Measurements from ENCODE around the gene PLA1A. TPM values are rescaled to one million over a fixed set of nuclear protein-coding genes. Genes with fewer than 3 reads are reported as not detected.
A peak's percentile ranks its signal among the peaks of the same experiment; 100 is the strongest.

The PLA1A gene
- total RNA-seq, 1 donor from 2014 or later = 1.1 TPM

GRCh38 chr3:119665954-119666559 is 68.4 kb downstream of the PLA1A start:
- no peak for TF ChIP-seq CTCF (IDR thresholded peaks at IDR 0.05)
- CTCF ChIA-PET = interaction anchor here (1.0 kb wide), 1 partner anchor 15 kb away, joined by 5 read pairs; no protein-coding TSS in a partner anchor
- Mint-ChIP-seq H3K27ac (peak overlapping the region; percentile 75), H3K36me3 (ENCODE audit: low read depth) (peaks cover 40% of the 10 kb centered on the region), H3K4me3 (no peak overlapping the region), H3K27me3 (no peaks in the 10 kb centered on the region), H3K9me3 (no peaks in the 10 kb centered on the region), H3K4me1 (peaks cover 66% of the 10 kb centered on the region)
- ATAC-seq (ENCODE audit: low read depth) = no peak
- intact Hi-C loops (cut with micrococcal nuclease) = loop anchor here (1.0 kb wide), 2 partner anchors 11 to 28 kb away; partner anchors contain the start of gene COX17
- DNase-seq = no peak
- POLR2A ChIA-PET = interaction anchor here (0.6 to 4.1 kb wide), 5 partner anchors 10 to 122 kb away, joined by 3 to 20 read pairs (median 6); partner anchors contain the start of genes ADPRH, CD80 and COX17

DNA sequence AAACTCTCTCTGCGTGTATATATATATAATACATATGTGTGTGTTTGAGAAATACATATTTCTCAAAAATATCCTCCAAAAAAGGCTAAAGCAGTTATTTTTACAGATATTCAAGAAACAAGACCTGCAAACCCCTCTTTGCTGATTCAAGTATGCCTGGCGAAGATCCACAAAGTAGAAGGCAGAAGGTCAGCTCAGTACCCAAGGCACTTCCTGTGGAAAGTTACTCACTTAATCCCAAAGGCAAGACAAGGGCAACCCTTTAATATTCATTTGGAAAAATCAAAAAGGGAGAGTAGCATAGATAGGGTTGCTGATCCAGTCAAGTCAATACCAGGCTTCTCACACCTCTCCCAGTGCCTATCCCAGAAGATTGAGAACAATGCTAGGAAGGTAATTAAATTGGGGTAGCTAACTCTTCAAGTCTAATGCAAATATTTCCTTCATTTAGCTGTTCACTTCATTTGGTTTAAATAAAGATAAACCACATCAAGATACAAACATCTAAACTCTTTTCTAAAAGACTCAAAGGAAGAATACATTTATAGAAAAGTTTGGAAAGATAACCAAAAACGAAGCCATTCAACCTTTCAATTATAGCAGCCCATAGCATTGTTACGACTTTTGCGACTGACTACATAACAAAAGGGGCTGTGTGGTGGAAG is 72.4 kb downstream of the PLA1A start:
- ChIA-PET POLR2A (no interaction called here), CTCF (no interaction called here)
- H3K27me3 Mint-ChIP-seq = no peaks in the 10 kb centered on the region
- intact Hi-C loops (cut with micrococcal nuclease) = no loop called here
- H3K36me3 Mint-ChIP-seq (ENCODE audit: low read depth) = peaks cover 78% of the 10 kb centered on the region
- no peak overlapping the region for H3K4me3 Mint-ChIP-seq
- no peaks in the 10 kb centered on the region for H3K9me3 Mint-ChIP-seq
- ATAC-seq (ENCODE audit: low read depth) (no peak), DNase-seq (no peak)
- TF ChIP-seq CTCF (IDR thresholded peaks at IDR 0.05) = no peak
- peak overlapping the region; percentile 46 for H3K27ac Mint-ChIP-seq
- peaks cover 36% of the 10 kb centered on the region for H3K4me1 Mint-ChIP-seq

- no peak for TF ChIP-seq CTCF (IDR thresholded peaks at IDR 0.05)
- Mint-ChIP-seq H3K9me3 (no peaks in the 10 kb centered on the region), H3K27ac (no peak overlapping the region), H3K36me3 (ENCODE audit: low read depth) (peaks cover 82% of the 10 kb centered on the region), H3K4me3 (no peak overlapping the region), H3K4me1 (peaks cover 36% of the 10 kb centered on the region), H3K27me3 (no peaks in the 10 kb centered on the region)
- no peak for ATAC-seq (ENCODE audit: low read depth)
- intact Hi-C loops (cut with micrococcal nuclease) = no loop called here
- DNase-seq = no peak
- ChIA-PET CTCF (interaction anchor here (0.9 to 2.1 kb wide), 4 partner anchors 8 to 113 kb away, joined by 3 to 5 read pairs (median 4); partner anchors contain the start of gene CD80), POLR2A (interaction anchor here (0.8 to 1.6 kb wide), 6 partner anchors 9 to 175 kb away, joined by 3 to 9 read pairs (median 4); partner anchors contain the start of genes POPDC2 and TIMMDC1)
Measured at GRCh38 chr3:119672776-119673175, 75.1 kb downstream of the PLA1A start.

DNA sequence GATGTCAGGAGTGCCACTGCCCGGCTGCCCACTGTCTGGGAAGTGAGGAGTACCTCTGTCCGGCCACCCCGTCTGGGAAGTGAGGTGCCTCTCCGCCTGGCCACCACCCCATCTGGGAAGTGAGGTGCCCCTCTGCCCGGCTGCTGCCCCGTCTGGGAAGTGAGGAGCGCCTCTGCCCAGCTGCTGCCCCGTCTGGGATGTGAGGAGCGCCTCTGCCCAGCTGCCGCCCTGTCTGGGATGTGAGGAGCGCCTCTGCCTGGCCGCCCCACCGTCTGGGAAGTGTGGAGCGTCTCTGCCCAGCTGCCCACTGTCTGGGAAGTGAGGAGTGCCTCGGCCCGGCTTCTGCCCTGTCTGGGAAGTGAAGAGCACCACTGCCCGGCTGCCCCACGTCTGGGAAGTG is 76.2 kb downstream of the PLA1A start:
- ChIA-PET CTCF (interaction anchor here (1.2 kb wide), 1 partner anchor 10 kb away, joined by 3 read pairs; no protein-coding TSS in a partner anchor), POLR2A (interaction anchor here (0.5 to 1.5 kb wide), 2 partner anchors 10 to 211 kb away, joined by 3 to 7 read pairs; no protein-coding TSS in a partner anchor)
- no peak overlapping the region for H3K4me3 Mint-ChIP-seq
- H3K27ac Mint-ChIP-seq = no peak overlapping the region
- peaks cover 37% of the 10 kb centered on the region for H3K4me1 Mint-ChIP-seq
- ATAC-seq (ENCODE audit: low read depth) = no peak
- DNase-seq = no peak
- intact Hi-C loops (cut with micrococcal nuclease) = no loop called here
- no peak for TF ChIP-seq CTCF (IDR thresholded peaks at IDR 0.05)
- H3K36me3 Mint-ChIP-seq (ENCODE audit: low read depth) = peaks cover 79% of the 10 kb centered on the region
- H3K27me3 Mint-ChIP-seq = no peaks in the 10 kb centered on the region
- no peaks in the 10 kb centered on the region for H3K9me3 Mint-ChIP-seq
